T-helper 1 cell treated with Interleukin-12 subunit alpha and Interleukin-12 subunit beta and Interleukin-4 antibody, amounts not matched to agents 30 ng/mL and 1 ng/mL, for 36 hours (primary cell): ENCODE results near the gene VPS13D. TPM values are rescaled to one million over a fixed set of nuclear protein-coding genes. Genes with fewer than 3 reads are reported as not detected.
"Not testable (repeated sequence)": the region's sequence is repeated elsewhere in the genome, so short reads cannot be mapped to it uniquely, and the experiment has no call there.

Source experiments
- intact Hi-C: fragments of 100-400 bp; cut with micrococcal nuclease; formaldehyde crosslinking; loops from one replicate; pipeline ENCODE4 v1.15.1; 2024
- total RNA-seq: library from RNA; stranded (reverse); gene quantifications from 2 replicates; pipeline ENCODE4 v1.2.3, GENCODE V29; 2022

The VPS13D gene
- total RNA-seq, 1 donor from 2014 or later = 42.0 TPM

DNA sequence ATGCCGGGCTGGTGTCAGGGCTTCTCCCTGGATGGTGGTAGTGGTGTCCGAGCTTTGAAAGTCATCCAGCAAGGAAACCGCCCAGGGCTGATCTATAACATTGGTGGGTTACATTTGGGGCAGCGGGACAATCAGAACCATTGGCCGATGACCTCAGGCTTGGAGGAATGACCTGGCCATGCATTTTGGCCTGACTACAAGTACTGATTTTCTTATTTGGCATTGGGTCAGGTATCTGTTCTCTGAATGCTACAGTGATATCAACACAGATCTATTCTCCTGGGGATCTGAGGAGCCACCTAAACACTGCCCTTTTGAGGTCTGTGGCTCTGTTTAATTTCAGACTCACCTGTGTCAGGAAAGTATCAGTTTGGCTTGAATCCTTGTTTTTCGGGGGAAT is 128.7 kb downstream of the VPS13D start:
- intact Hi-C loops = no loop called here

GRCh38 chr1:12359359-12360133 is 129.7 kb downstream of the VPS13D start:
- intact Hi-C loops = no loop called here

- intact Hi-C loops = no loop called here
Observed at GRCh38 chr1:12368646-12369045, 138.8 kb downstream of the VPS13D start.

DNA sequence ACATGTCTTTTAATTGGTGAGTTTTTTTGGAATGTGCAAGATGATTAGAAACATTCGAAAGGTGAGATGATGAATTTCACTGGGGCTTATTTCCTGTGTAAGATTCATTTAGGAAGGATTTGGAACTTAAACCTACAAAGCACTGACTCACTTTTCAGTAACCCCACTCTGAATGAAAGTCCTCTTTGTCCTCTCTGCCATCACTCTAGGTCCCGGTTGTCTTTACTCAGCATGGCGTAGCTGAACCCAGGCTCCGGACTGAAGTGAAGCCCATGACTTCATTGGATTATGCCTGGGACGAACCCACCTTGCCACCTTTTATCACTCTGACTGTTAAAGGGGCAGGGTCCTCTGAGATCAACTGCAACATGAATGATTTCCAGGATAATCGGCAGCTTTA is 139.4 kb downstream of the VPS13D start:
- intact Hi-C loops = no loop called here

DNA sequence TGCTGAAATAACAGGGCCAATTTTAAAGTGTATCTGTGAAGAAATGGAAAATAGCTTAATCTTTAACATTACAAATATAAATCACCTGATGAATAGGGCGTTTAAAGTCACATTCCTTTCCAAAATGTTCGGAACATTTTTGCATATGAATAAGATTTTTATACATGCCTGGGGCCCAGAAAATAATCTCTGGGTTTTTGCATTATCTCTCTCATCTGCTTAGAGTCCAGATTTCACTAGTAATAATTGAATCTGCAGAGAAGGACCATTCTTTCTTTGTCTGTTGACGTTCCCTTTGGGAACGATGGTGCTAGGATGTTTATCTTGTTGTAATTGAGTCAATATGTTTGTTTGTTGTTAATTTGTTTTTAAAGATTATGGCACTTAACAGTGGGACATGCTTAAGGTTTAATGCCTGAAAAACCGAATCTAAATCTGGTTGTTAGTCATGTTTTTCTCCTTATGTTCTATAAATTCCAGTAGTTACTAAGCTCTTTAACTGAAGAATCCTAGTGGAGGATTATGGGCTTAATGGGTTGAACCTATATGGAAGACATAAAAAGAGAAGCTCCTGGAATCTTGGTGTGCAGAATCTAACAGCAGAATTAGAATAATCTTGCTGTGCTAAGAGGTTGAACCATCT is 140.6 kb downstream of the VPS13D start:
- intact Hi-C loops = no loop called here

DNA sequence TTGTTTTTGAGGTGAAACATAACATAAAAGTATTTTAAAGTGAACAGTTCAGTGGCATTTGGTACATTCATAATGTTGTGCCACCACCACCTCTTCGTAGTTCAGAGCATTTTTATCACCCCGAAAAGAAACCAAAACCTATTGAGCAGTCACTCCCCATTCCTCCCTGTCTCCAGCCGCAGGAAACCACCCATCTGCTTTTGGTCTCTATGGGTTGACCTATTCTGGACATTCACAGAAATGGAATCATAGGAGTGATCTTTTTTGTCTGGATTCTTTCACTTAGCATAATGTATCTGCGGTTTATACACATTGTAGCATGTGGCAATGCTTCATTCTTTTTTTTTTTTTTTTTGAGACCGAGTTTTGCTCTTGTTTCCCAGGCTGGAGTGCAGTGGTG is 141.2 kb downstream of the VPS13D start:
- intact Hi-C loops = no loop called here

DNA sequence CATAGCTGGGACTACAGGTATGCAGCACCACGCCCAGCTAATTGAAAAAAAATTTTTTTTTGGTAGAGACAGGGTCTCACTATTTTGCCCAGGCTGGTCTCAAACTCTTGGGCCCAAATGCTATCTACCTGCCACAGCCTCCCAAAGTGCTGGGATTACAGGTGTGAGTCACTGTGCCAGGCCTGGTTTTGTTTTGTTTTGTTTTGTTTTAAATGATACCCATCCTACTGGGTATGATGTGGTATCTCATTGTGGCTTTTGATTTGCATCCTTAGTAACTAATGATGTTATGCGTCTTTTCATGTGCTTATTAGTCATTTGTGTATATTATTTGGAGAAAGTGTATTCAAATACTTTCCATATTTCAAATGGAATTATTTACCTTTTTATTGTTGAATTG is 142.3 kb downstream of the VPS13D start:
- intact Hi-C loops = no loop called here

GRCh38 chr1:12372761-12373160 is 142.9 kb downstream of the VPS13D start:
- intact Hi-C loops = no loop called here

DNA sequence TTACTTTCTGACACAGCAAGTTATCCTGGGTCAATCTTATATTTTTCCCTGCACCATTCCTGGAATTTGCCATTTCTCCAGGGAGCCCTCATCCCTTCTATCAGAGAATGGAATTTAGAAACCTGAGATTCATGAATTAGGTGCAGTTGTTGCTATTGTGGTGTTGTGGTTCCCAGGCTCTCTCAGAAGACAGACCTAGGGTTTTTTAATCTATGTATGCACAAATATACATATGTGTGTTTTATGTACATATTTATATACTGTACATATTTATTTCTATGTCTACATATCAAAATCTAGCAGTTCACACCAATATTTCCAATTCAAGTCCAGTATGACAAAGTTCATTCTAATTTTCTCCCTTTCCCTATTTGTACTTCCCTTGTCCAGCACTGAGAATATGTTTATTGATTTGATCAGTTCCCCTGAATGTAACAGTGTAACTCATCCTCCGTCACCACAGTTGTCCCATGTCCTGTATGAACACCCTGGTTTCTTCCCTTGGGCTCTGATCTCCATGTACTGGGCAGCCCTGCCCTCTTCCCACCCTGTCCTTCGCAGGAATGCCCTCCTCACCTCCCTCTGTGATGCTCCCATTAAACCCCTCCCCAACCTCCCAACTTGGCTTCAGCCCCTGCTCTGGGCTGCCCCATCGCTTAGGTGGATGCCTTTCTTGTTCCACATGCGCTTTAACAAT is 145.5 kb downstream of the VPS13D start:
- intact Hi-C loops = no loop called here

- intact Hi-C loops = loop anchor here (2.0 kb wide), 1 partner anchor 242 kb away; the partner anchor contains the start of gene DHRS3
Observed at GRCh38 chr1:12376236-12377045, 146.6 kb downstream of the VPS13D start.

DNA sequence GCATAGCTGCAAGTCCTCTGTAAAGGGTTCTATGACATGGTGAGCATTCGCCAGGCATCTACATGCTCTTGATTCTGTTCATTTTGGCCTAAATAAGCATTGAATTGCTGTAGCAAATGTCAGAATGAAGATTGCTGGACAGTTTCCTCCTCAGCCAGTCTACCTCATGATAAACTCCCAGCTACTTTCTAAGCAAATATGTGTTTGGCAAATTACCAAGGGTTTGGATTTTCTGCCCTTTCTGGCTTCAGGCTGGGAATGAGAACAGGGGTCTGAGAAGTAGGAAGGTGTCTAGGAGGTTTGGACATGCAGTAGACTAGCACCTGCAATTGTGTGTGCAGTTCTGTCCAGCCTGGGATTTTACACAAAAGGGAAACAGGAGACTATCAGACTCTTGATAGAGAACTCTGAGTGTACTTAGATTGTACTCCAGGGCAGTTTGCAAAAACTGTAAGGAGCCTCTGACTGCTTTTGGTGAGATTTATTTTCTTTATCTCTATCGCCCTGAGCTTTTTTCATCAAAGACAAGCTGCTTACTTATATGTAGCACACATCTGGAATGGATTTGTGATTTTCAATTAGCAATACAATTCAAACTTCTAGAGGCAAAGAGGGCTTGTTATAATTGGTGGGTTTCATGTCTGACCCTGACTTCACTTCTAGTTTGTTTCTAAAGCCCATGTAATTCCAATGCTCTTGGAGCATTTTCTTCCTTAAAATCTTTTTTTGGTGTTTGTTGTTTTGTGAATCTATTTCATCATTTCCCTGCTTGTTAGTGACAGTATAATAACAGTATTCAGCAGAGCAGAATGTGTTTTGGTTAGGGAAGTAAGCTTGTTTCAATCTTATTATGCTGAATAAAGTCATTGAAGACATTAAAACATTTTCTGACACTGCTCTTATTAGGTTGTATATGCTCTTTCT is 150.8 kb downstream of the VPS13D start:
- intact Hi-C loops = no loop called here

DNA sequence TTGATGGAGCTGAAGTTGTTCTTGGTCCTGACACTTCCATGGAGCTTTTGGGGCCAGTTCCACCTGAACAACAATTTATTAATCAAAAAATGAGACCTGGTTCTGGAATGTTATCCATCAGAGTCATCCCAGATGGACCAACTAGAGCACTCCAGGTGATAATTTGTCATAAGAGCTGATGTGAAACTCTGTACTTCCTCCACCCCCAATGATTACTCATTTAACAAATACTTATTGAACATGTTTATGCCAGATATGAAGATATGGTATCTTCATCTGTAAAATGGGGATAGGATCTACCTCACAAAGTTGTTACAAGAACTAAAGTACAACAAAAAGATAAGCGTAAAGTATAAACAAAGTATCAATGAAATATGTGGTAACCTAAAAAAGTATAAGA is 153.2 kb downstream of the VPS13D start:
- intact Hi-C loops = no loop called here

DNA sequence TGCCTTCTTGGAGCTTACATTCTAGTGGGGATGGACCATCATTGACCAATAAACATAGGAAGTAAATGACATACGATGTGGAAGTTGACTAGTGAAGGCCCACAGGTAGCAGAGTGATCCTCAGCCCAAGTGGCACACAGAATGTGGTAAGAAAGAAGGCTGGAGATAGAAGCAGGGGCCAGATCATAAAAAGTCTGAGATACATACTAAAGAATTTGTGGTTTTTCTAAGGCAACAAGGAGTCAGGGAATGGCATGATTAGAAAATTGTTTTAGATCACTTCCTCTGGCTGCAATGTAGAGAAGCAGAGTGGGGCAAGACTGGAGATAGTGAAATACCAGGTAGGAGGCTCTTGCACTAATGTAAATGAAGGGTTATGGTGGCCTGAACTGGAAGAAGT is 154.0 kb downstream of the VPS13D start:
- intact Hi-C loops = no loop called here

DNA sequence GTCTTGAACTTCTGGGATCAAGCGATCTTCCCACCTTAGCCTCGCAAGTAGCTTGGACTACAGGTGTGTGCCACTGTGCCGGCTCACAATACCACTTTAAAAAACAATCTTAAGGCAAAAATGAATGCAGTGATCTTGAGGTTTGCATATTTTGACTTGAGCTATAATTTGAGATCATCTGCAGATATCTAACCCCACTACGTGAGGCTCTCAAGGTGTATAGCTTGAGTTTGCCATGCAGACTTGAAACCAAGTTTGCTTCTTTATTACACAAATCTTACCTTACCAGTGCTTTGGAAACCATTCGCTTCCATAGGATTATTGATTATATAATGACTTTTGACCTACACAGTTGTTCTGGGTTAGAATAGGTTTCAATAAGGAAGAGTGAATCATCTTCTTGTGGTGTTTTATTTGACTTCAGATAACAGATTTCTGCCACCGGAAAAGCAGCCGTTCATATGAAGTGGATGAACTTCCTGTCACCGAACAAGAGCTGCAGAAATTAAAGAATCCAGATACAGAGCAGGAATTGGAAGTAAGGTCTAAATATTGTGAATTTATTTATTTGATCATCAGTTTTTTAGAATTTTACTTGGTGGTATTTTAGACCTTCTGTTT is 155.1 kb downstream of the VPS13D start:
- intact Hi-C loops = no loop called here

DNA sequence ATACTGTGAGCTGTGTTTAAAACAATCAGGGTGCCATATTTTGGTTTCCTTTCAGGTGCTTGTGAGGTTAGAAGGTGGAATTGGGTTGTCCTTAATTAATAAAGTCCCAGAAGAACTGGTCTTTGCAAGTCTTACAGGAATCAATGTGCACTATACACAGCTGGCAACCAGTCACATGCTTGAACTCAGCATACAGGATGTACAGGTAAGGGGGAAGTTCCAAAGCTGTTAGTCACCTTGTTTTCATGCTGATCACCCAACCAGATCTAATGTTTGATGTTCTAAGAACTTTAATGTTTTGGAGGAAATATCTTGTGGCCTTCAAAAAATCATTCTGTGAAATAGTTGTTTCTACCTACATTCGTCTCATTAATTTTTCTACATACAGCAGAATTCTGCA is 156.3 kb downstream of the VPS13D start:
- intact Hi-C loops = loop anchor here (2.0 kb wide), 1 partner anchor 49 kb away; no protein-coding TSS in a partner anchor

GRCh38 chr1:12387641-12388040 is 157.8 kb downstream of the VPS13D start:
- intact Hi-C loops = loop anchor here (2.0 kb wide), 1 partner anchor 47 kb away; no protein-coding TSS in a partner anchor

- intact Hi-C loops = not testable (repeated sequence)
Observed at GRCh38 chr1:12390296-12390695, 160.5 kb downstream of the VPS13D start.

DNA sequence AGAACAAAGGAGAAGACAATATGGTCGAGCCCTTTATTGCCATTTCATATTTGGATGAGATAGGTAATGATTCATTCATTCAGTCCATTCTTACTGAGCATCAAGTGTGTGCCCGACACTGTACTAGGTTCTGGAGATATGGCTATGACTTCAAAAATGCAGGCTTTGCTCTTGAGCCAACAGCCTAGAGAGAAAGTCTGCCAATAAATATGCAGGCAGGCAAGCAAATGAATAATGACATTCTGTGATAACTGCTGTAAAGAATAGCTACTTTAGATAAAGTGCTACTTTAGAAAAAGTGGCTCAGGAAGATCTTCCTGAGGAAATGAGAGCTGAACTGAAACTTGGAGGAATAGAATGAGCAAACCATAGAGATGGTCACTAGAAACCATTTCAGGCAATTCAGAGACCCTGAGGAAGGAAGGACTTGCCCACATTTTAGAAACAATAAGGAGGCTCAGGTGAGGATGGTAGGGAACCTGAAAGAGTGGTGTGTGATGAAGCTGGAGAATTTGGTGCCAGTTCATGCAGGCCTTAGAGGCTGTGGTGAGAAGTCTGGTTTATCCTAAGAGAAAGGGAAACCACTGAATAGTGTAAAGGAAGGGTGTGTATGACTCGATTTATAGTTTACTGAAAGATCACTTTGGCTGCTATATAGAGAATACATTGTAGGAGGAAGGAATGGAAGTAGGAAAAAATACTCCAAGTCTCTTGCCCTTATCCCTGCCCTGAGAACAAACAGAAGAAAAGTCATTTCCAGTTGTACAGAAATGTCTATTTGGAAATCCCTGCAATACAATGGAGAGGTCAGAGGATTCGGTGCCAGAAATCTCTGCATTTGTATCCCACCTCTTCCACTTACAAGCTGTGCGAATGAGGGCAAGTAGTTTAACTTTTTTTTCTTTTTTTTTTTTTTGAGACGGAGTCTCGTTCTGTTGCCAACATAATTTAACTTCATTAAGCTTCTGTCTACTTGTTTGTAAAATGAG is 167.9 kb downstream of the VPS13D start:
- intact Hi-C loops = no loop called here

- intact Hi-C loops = no loop called here
Observed at GRCh38 chr1:12398479-12398878, 168.6 kb downstream of the VPS13D start.
